Measurements from ENCODE around the gene TSC22D2.
"Not testable (repeated sequence)": the region's sequence is repeated elsewhere in the genome, so short reads cannot be mapped to it uniquely, and the experiment has no call there.

Gene TSC22D2

DNA sequence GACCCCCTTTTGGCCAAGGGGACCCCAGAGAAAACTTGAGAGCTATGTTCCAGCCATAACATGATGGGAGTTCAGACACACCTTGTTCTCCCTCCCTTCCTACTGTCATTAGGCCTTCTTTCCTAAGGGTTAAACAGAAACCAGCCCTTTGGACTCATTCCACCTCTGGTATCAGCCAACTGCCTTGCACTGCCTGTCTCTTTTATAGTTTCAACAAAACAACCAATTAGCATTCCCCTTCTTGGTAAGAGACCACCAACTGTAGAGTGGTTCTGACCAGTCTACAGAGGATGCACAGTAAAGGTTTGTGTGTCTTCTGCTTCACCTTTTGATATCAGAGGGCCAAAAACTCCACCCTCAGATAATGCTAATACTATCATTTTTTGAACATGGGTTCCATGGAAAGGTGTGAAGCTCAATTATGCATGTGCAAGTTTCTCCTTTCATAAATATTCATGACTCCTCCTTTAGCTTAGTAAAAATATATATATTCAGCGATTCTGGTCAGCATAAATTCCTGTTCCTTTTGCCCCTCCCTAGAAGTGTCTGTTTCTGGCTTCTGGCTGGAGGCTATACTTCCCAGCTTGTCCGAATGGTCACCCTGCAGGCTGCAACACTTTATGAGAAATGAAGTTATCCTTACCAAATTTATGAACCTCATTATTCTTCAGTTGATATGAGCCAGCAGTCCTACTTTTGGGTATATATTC is 82.3 kb downstream of the TSC22D2 start:
- DNase-seq = no peak

DNA sequence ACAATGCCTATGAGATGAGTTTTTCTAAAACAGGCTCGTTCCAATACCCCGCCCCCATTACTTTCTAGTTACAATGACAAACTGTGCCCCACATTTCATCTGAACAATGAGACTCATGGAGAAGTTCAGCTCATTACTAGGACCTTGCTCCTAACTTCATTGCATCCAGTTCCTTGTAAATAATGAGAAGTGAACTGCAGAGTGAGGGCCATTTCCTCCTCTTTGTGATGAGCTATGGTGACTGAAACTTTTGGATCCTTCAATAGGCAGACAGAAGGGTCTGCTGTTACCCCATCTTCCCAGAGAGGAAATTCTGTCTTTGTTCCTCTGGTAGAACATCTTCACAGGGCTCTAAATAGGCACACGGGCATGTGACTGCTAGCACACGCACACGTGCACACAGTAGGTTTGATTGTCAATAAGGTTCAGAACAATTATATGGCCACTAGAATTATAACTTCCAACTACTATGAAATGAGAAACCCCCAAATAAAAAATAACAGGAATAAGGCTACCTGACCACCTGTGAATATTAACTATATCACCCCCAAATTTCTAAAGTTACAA is 86.4 kb downstream of the TSC22D2 start:
- DNase-seq = no peak

DNA sequence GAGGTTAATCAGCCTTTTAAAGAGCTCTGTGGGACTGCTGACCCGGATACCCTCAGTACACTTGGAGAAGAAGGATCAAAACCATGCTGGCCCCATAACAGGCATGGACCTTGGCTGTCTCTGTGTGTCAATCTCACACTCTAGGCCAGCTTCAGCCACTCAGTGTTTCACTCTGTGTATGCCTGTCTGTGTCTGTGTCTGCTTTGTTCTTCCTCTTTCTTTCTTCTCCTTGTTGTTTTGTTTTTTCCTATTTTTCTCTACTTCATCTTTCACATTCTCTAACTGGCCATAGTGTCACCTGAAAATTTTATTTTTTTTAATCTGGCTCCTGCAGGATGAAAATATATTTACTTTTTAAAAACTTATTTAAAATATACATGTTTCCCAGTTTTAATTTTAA is 87.1 kb downstream of the TSC22D2 start:
- no peak for DNase-seq

DNA sequence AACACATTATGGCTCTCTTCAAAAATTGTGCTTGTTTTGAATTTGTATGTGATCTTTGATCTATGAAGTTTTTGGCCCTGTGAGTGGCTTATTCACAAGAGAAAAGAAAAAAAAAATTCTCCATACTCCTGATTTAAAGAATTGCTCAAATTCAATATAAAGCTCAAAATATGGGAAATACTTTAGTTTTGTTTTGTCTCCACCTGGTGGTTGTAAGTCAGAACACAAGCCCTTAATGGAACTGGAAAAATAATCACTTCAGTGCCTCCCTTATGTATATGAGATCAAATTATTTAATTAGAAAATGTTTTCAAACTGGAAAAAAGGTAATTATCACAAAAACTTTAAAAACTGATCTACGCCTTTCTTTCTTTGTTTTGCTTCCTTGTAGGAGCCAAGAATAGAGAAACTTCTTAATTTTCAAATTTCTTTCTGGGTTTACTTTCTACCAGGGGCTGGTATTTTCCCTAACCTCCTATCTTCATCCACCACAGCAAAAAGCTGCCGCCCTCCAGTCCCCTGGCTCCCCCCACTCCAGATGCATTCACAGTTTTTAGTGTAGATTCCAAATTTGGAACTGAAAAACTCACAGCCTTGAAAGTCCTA is 87.6 kb downstream of the TSC22D2 start:
- peak; percentile 46 for DNase-seq

DNA sequence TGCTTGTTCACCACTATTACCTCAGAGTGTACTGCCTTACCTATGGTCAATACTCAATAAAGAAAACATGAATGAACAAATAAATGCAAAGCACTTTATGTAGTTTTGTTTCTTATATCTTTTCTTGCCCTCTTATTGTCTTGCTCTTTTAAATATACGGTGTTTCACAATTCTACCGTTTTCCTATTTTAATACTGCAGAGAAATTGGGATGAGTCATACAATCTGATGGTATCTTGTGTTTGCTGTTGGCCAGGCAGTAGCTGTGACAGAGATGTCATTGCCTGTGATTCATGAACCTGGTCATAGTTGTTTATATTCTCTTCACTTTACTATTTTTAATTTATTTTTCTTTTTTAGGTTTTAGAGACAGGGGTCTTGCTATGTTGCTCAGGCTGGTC is 89.9 kb downstream of the TSC22D2 start:
- no peak for DNase-seq

DNA sequence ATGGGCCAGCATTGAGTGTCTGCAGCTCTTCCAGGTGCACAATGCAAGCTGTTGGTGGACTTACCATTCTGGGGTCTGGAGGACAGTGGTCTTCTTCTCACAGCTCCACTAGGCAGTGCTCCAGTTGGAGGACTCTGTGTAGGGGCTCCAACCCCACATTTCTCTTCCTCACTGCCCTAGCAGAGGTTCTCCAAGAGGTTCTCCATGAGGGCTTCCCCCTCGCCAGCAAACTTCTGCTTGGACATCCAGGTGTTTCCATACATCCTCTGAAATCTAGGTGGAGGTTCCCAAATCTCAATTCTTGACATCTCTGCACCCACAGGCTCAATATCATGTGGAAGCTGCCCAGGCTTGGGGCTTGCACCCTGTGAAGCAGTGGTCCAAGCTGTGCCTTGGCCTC is 92.9 kb downstream of the TSC22D2 start:
- DNase-seq = not testable (repeated sequence)

DNA sequence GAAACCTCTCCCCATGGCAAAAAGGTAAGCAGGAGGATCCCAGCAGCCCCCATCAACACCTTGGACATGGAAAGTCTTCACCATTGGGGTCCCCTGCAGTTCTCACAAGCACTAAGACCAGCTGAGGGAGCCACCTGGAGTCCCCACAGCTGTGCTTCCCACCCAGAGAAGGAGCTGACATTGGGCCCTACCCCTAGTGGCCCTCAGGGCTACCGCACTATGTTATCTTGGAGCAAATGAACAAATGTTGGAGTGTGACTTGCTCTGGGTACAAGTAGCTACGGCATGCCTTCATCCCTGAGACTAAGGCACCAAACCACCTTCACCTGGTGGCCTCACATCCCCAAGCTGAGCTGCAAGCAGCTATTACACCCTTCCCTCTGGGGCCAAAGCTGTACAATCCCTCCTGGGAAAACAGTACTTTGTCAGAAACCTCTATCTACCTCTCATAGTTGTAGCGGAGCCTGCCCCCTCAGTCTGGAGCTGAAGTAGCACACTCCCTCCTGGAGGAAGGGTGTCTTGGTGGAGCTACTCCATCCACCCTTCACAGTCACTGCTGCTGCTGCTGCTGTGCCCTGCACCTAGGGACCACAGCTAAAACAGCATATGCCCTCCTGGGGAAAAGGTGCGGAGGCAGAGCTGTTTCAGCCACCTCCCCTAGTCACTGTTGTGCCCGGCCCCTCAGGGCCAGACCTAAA is 95.5 kb downstream of the TSC22D2 start:
- no peak for DNase-seq

DNA sequence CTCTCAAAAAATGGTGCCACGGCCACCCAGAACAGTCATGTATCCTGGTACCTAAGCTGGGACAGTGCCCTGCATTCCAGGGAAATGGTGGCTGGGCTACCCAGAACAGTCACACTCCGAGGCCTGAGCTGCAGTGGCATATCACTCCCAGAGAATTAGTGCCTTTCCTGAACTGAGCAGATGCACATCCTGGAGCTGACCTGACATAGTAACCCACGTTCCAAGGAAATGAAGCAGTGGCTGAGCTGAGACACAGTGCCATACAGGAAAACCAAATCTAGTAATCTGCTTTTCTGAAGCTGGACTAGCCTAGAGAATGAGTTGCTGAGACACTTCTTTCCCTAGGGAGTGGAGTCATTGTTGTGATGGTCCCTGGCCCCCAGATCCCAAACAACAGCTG is 96.4 kb downstream of the TSC22D2 start:
- no peak for DNase-seq

DNA sequence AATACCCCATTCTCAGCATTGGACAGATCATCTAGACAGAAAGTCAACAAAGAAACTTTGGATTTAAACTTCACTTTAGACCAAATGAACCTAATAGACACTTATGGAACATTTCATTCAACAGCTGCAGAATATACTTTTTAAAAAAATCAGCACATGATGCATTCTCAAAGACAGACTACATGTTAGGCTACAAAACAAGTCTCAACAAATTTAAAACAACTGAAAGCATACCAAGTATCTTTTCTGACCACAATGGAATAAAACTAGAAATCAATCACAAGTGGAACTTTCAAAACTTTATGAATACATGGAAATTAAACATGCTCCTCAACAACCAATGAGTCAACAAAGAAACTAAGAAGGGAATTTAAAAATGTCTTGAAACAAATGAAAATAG is 100.3 kb downstream of the TSC22D2 start:
- DNase-seq = no peak

DNA sequence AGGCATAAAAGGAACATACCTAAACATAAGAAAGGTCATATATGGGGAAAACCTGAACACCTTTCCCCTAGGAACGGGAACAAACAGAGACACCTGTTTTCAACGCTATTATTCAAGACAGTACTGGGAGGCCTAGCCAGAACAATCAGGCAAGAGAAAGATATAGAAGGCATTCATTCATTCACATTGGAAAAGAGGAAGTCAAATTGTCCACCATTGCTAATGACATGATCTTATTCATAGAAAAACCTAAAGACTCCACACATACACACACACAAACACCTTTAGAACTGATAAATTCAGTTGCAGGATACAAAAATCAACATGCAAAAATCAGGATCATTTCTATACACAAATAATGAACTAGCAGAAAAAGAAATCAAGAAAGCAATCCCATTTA is 101.7 kb downstream of the TSC22D2 start:
- DNase-seq = no peak

DNA sequence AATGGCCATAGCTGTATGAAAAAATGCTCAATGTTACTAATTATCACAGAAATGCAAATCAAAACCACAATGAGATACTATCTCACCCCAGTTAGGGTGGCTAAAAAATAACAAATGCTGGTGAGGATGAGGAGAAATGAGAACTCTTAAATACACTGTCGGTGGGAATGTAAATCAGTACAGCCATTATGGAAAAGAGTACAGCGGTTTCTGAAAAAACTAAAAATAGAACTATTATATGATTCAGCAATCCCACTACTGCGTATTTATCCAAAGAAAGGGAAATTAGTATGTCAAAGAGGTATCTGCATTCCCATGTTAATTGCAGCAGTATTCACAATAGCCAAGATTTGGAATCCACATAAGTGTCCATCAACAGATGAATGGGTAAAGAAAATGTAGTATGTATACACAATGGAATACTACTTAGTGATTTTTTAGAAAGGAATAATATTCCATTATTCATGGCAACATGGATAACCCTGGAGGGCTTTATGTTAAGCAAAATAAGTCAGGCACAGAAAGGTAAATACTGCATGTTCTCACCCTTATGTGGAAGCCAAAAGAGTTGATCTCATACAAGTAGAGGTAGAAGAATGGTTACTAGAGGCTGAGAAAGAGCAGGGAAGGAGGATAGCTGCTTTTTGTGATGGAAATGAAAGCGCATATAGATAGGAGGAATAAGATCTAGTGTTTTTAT is 103.2 kb downstream of the TSC22D2 start:
- DNase-seq = no peak

DNA sequence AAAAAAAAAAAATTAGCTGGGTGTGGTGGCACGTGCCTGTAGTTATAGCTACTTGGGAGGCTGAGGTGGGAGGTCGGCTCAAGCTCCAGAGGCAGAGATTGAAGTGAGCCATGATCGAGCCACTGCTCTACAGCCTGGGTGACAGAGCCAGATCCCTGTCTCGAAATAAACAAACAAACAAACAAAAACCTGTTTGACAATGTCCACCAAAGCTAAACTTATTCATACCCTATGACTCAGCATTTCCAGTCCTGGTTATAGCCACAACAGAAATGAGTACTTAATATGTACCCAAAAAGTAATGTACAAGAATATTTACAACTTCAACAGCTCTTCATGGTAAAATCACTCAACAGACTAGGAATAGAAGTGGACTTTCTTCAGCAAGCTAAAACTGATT is 107.1 kb downstream of the TSC22D2 start:
- DNase-seq = no peak
